IMR-90 (cell line): ENCODE data around the gene PCDHGA9. TPM values are rescaled to one million over a fixed set of nuclear protein-coding genes. Genes with fewer than 3 reads are reported as not detected.

Experiments
- ATAC-seq: fragments of 200-7000 bp; cut with Tn5 transposase; 2 replicates; pipeline ENCODE4 v1.9.1; 2020; ENCODE audit warnings: low read depth, mild to moderate bottlenecking, moderate library complexity
- BruUV-seq: library from RNA; stranded (reverse); fragments of 400-500 nt; replicated peaks from 2 replicates; lab custom pipeline; 2021; lab: Mats Ljungman, UMichigan
- CTCF ChIA-PET: fragments of 300-600 bp; formaldehyde crosslinking; extraction: SDS; loops from one replicate; lab custom pipeline; 2021; ENCODE audit warnings: antibody characterized with exemption; lab: Yijun Ruan, JAX
- POLR2A ChIA-PET: fragments of 300-600 bp; sonication (Branson Sonifier 250); formaldehyde crosslinking; loops from one replicate; lab custom pipeline; 2022; ENCODE audit warnings: antibody characterized with exemption; ENCODE audit not compliant: unreplicated experiment; lab: Charles Lee
- DNase-seq: peaks from one replicate; pipeline ENCODE4 v3.0.0; 2013
- H2AFZ ChIP-seq: replicated peaks from 2 replicates; pipeline ENCODE3; 2013; ENCODE audit warnings: low read length, mild to moderate bottlenecking; ENCODE audit not compliant: poor library complexity
- H2AK5ac ChIP-seq: 2 replicates; pipeline ENCODE4 v1.6.1; 2013; ENCODE audit warnings: low read depth, low read length, inconsistent platforms
- H2AK9ac ChIP-seq: replicated peaks from 2 replicates; pipeline ENCODE3; 2013; ENCODE audit warnings: mild to moderate bottlenecking, low read depth, low read length, moderate library complexity; ENCODE audit not compliant: poor library complexity
- H2BK120ac ChIP-seq: 2 replicates; pipeline ENCODE4 v1.6.1; 2013; ENCODE audit warnings: low read depth, low read length, inconsistent platforms
- H2BK15ac ChIP-seq: 3 replicates; pipeline ENCODE4 v1.6.1; 2013; ENCODE audit warnings: low read depth, low read length, inconsistent platforms
- H2BK20ac ChIP-seq: 2 replicates; pipeline ENCODE4 v1.6.1; 2013; ENCODE audit warnings: low read depth, mild to moderate bottlenecking, inconsistent platforms, low read length, moderate library complexity
- H2BK5ac ChIP-seq: 2 replicates; pipeline ENCODE4 v1.6.1; 2013; ENCODE audit warnings: mild to moderate bottlenecking, low read depth, low read length, inconsistent platforms; ENCODE audit not compliant: poor library complexity, severe bottlenecking
- H3K14ac ChIP-seq: replicated peaks from 2 replicates; pipeline ENCODE4 v1.6.1; 2013; ENCODE audit warnings: low read depth, low read length, inconsistent platforms
- H3K18ac ChIP-seq: 2 replicates; pipeline ENCODE4 v1.6.1; 2013; ENCODE audit warnings: low read depth, low read length, control low read depth
- H3K23ac ChIP-seq: 2 replicates; pipeline ENCODE4 v1.6.1; 2013; ENCODE audit warnings: low read depth, low read length, inconsistent platforms
- H3K27ac ChIP-seq: 2 replicates; pipeline ENCODE4 v1.5.1; 2013; ENCODE audit warnings: mild to moderate bottlenecking, control low read depth, low read length; ENCODE audit not compliant: insufficient read depth
- H3K27me3 ChIP-seq: 2 replicates; pipeline ENCODE4 v1.6.1; 2013; ENCODE audit warnings: low read length; ENCODE audit not compliant: control insufficient read depth, insufficient read depth
- H3K36me3 ChIP-seq: 2 replicates; pipeline ENCODE4 v1.6.1; 2013; ENCODE audit warnings: low read length, mixed read lengths; ENCODE audit not compliant: control insufficient read depth, insufficient read depth
- H3K4ac ChIP-seq: 2 replicates; pipeline ENCODE4 v1.6.1; 2013; ENCODE audit warnings: low read depth, low read length, inconsistent platforms
- H3K4me1 ChIP-seq: 2 replicates; pipeline ENCODE4 v1.6.1; 2013; ENCODE audit warnings: low read length, mixed read lengths; ENCODE audit not compliant: control insufficient read depth, insufficient read depth
- H3K4me2 ChIP-seq: 2 replicates; pipeline ENCODE4 v1.6.1; 2013; ENCODE audit warnings: low read depth, mild to moderate bottlenecking, control low read depth, low read length, moderate library complexity
- H3K4me3 ChIP-seq: 2 replicates; pipeline ENCODE4 v1.5.1; 2013; ENCODE audit warnings: low read depth, mild to moderate bottlenecking, control low read depth, low read length, moderate library complexity; ENCODE audit not compliant: insufficient read depth
- H3K56ac ChIP-seq: 2 replicates; pipeline ENCODE4 v1.6.1; 2013; ENCODE audit warnings: low read length, inconsistent platforms; ENCODE audit not compliant: insufficient read depth; ENCODE audit errors: extremely low read depth
- H3K79me1 ChIP-seq, 2 experiments: 2 replicates each; pipeline ENCODE4 v1.6.1; 2013; ENCODE audit warnings: low read length in 2 of 2, inconsistent platforms in 1 of 2, low read depth in 1 of 2
- H3K9ac ChIP-seq: 2 replicates; pipeline ENCODE4 v1.6.1; 2013; ENCODE audit warnings: low read depth, low read length, control low read depth
- H3K9me1 ChIP-seq: 2 replicates; pipeline ENCODE4 v1.6.1; 2013; ENCODE audit warnings: low read length, inconsistent platforms; ENCODE audit not compliant: insufficient read depth
- H3K9me3 ChIP-seq: 2 replicates; pipeline ENCODE4 v1.6.1; 2013; ENCODE audit warnings: low read length; ENCODE audit not compliant: control insufficient read depth, insufficient read depth
- H4K20me1 ChIP-seq: 2 replicates; pipeline ENCODE4 v1.6.1; 2013; ENCODE audit warnings: low read length, inconsistent platforms; ENCODE audit not compliant: insufficient read depth
- H4K5ac ChIP-seq: 2 replicates; pipeline ENCODE4 v1.6.1; 2013; ENCODE audit warnings: mild to moderate bottlenecking, low read depth, low read length, control low read depth
- H4K8ac ChIP-seq, 2 experiments: 2 replicates each; pipeline ENCODE4 v1.6.1; 2013; ENCODE audit warnings: low read depth in 2 of 2, low read length in 2 of 2, control low read depth in 1 of 2, inconsistent platforms in 1 of 2
- H4K91ac ChIP-seq: 2 replicates; pipeline ENCODE4 v1.6.1; 2013; ENCODE audit warnings: low read depth, low read length, inconsistent platforms; ENCODE audit not compliant: insufficient read depth
- BHLHE40 ChIP-seq: fragments of 150-350 bp; IDR thresholded peaks from 2 replicates; pipeline ENCODE4 v1.6.1; 2016; ENCODE audit warnings: mild to moderate bottlenecking, low read depth, low read length
- CEBPB ChIP-seq: IDR thresholded peaks from 2 replicates; pipeline ENCODE4 v1.6.1; 2012; ENCODE audit warnings: low read depth, low read length, improper control_type of control experiment
- CHD1 ChIP-seq: IDR thresholded peaks from 2 replicates; pipeline ENCODE4 v1.6.1; 2012; ENCODE audit warnings: low read depth, low read length, improper control_type of control experiment
- CTCF ChIP-seq: conservative IDR thresholded peaks from 2 replicates; pipeline ENCODE4 v1.5.1; 2012; ENCODE audit warnings: mild to moderate bottlenecking, low read depth, low read length, improper control_type of control experiment
- ELK1 ChIP-seq: fragments of 150-350 bp; IDR thresholded peaks from 2 replicates; pipeline ENCODE4 v1.6.1; 2016; ENCODE audit warnings: low read depth, mild to moderate bottlenecking, low read length, moderate library complexity, borderline replicate concordance
- FOS ChIP-seq: fragments of 150-350 bp; IDR thresholded peaks from 2 replicates; pipeline ENCODE4 v1.6.1; 2016; ENCODE audit warnings: low read depth, low read length
- MAFK ChIP-seq: IDR thresholded peaks from 2 replicates; pipeline ENCODE4 v1.6.1; 2012; ENCODE audit warnings: low read depth, low read length, improper control_type of control experiment
- MAZ ChIP-seq: IDR thresholded peaks from 2 replicates; pipeline ENCODE4 v1.6.1; 2012; ENCODE audit warnings: low read depth, mild to moderate bottlenecking, low read length, improper control_type of control experiment, moderate library complexity, borderline replicate concordance
- MXI1 ChIP-seq: IDR thresholded peaks from 2 replicates; pipeline ENCODE4 v1.6.1; 2012; ENCODE audit warnings: low read depth, mild to moderate bottlenecking, low read length, moderate library complexity, borderline replicate concordance
- NFE2L2 ChIP-seq: fragments of 150-350 bp; IDR thresholded peaks from 2 replicates; pipeline ENCODE4 v1.6.1; 2016; ENCODE audit warnings: low read depth, mild to moderate bottlenecking, low read length
- POLR2A ChIP-seq: IDR thresholded peaks from 2 replicates; pipeline ENCODE4 v1.6.1; 2012; ENCODE audit warnings: mild to moderate bottlenecking, low read depth, low read length
- RAD21 ChIP-seq: IDR thresholded peaks from 2 replicates; pipeline ENCODE4 v1.6.1; 2012; ENCODE audit warnings: low read length, improper control_type of control experiment
- RCOR1 ChIP-seq: IDR thresholded peaks from 2 replicates; pipeline ENCODE4 v1.6.1; 2012; ENCODE audit warnings: mild to moderate bottlenecking, low read length, improper control_type of control experiment; ENCODE audit not compliant: insufficient replicate concordance
- RFX5 ChIP-seq: IDR thresholded peaks from 2 replicates; pipeline ENCODE4 v1.8.0; 2012; ENCODE audit warnings: low read depth, mild to moderate bottlenecking, low read length, moderate library complexity
- SMC3 ChIP-seq: fragments of 150-350 bp; IDR thresholded peaks from 2 replicates; pipeline ENCODE4 v1.6.1; 2016; ENCODE audit warnings: low read depth, mild to moderate bottlenecking, antibody characterized with exemption, low read length, moderate library complexity
- USF2 ChIP-seq: fragments of 150-350 bp; IDR thresholded peaks from 2 replicates; pipeline ENCODE4 v1.6.1; 2017; ENCODE audit warnings: mild to moderate bottlenecking, antibody characterized with exemption, low read length, low read depth
- WGBS, 2 experiments: methylation state at CpG; one replicate each; pipeline versions ENCODE4 v1.1.5 to v1.1.7; 2013; ENCODE audit warnings: missing lambda C conversion rate in 2 of 2; ENCODE audit not compliant: insufficient read length in 1 of 2; ENCODE audit errors: extremely low coverage in 2 of 2; 5-methylcytosine and 5-hydroxymethylcytosine counted together
- dilution Hi-C: fragments of 300-500 bp; cut with HindIII; formaldehyde crosslinking; loops from one replicate; pipeline ENCODE4 v1.14.3; 2018; ENCODE audit warnings: low sequenced_read_pairs; ENCODE audit not compliant: unreplicated experiment
- in situ Hi-C: fragments of 300-500 bp; cut with MboI; formaldehyde crosslinking; loops from 3 replicates; pipeline ENCODE4 v1.14.3; 2019; ENCODE audit warnings: low sequenced_read_pairs, inconsistent platforms, mixed read lengths
- intact Hi-C: fragments of 100-400 bp; cut with micrococcal nuclease; formaldehyde crosslinking; loops from 2 replicates; pipeline ENCODE4 v1.10.0; 2022
- polyA plus RNA-seq, 3 experiments: library from polyadenylated mRNA; depleted of rRNA; stranded (reverse); fragments of >200 nt; gene quantifications; 2 replicates each; pipeline ENCODE4 v1.2.3, GENCODE V29; 2012; ENCODE audit warnings: low replicate concordance in 1 of 3
- total RNA-seq: library from RNA; depleted of rRNA; stranded (reverse); fragments of >200 nt; gene quantifications from 2 replicates; pipeline ENCODE4 v1.2.3, GENCODE V29; 2012

The PCDHGA9 gene
- total and polyA plus RNA-seq, 2 of the 4 experiments (the other 2 are of a cell fraction): 1.8 to 4.5 TPM

GRCh38 chr5:141398608-141399007, 4.0 kb upstream of the PCDHGA9 start:
- TSS peak; percentile 42 for BruUV-seq
- H2BK15ac ChIP-seq: no peak overlapping the region
- no peak overlapping the region for H2AK9ac ChIP-seq
- intact Hi-C loops (no loop called here), dilution Hi-C loops (no loop called here), in situ Hi-C loops (no loop called here)
- peaks cover 7 to 15% of the 10 kb centered on the region in 2 experiments; a peak in 3 of 4 replicates for H3K79me1 ChIP-seq
- peaks cover 49% of the 10 kb centered on the region for H3K9me3 ChIP-seq
- H4K20me1 ChIP-seq: no peaks in the 10 kb centered on the region
- no peak overlapping the region for H4K8ac ChIP-seq
- no peak overlapping the region for H2BK5ac ChIP-seq
- H2AK5ac ChIP-seq: no peak overlapping the region
- no peak overlapping the region for H2BK120ac ChIP-seq
- ChIA-PET POLR2A (no interaction called here), CTCF (no interaction called here)
- H3K4me3 ChIP-seq: no peak overlapping the region
- H3K4me2 ChIP-seq: peak overlapping the region; percentile 13; the same call in 1 of the 2 replicates
- no peak overlapping the region for H3K23ac ChIP-seq
- peaks cover 18% of the 10 kb centered on the region for H3K36me3 ChIP-seq
- no peak overlapping the region for H3K14ac ChIP-seq
- H3K4ac ChIP-seq: no peak overlapping the region
- WGBS, 2 experiments: 42% methylated on average over 4 of the region's 15 CpGs; no CpG with 5 or more reads in 1 of the 2 experiments
- no peaks in the 10 kb centered on the region for H3K9me1 ChIP-seq
- no peaks in the 10 kb centered on the region for H3K27me3 ChIP-seq
- TF ChIP-seq POLR2A: no peak
- TF ChIP-seq ELK1: no peak
- TF ChIP-seq FOS: no peak
- TF ChIP-seq CHD1: no peak
- no peak for TF ChIP-seq MXI1
- no peak for TF ChIP-seq RFX5
- no peak for TF ChIP-seq USF2
- no peak for TF ChIP-seq CEBPB
- TF ChIP-seq BHLHE40: no peak
- no peak for TF ChIP-seq MAZ
- no peak for TF ChIP-seq NFE2L2
- TF ChIP-seq RAD21: no peak
- no peak for TF ChIP-seq RCOR1
- no peak for TF ChIP-seq MAFK
- no peak for TF ChIP-seq CTCF
- TF ChIP-seq SMC3: no peak
- H2AFZ ChIP-seq: no peak overlapping the region
- H3K27ac ChIP-seq: no peak overlapping the region
- ATAC-seq (no peak), DNase-seq (no peak)
- no peaks in the 10 kb centered on the region for H3K4me1 ChIP-seq
- no peak overlapping the region for H3K9ac ChIP-seq
- no peak overlapping the region for H4K91ac ChIP-seq
- no peak overlapping the region for H3K18ac ChIP-seq
- H4K5ac ChIP-seq: no peak overlapping the region; the same call in 1 of the 2 replicates
- H2BK20ac ChIP-seq: no peak overlapping the region
- H3K56ac ChIP-seq: no peak overlapping the region
